GM12872 (cell line): Measurements from ENCODE around the gene CCR4.

Source experiments
- TF ChIP-seq, protein P1 (sequence below): IDR thresholded peaks from 3 replicates; pipeline ENCODE4 v1.5.1; 2011; ENCODE audit warnings: low read depth, mild to moderate bottlenecking, low read length, moderate library complexity; ENCODE audit not compliant: insufficient read depth

CCR4 gene

DNA sequence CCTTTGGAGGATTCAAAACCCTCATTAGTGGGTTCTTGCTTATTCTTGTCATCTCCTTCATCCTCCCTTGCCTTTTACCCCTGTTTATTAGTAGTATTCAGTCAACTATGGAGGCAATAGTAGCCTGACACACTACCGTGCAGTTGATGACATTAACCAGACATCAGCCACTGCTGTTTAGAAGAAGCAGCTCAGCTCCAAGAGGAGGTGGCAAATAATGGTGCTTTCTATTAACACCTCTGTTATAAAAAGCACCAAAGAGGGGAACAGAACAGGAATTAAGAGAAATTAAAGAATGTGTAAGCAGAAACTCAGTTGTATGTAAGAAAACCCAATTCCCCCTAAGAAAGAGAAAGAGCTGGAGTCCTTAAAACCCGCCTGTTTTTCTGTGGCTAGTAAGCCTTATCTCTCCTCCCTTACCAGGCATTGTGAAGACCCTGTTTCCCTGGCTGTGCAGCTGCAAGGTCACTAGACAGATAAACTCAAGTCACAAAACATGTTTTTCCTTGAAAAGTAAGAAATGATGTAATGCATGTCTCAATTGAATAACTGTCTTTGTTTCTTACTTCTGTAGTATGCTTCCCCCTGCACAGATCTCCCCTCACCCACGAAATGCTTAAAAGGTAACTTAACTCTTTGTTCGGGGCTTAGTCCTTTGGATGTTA lies 21.2 kb downstream of the CCR4 start:
- TF ChIP-seq, protein P1, sequence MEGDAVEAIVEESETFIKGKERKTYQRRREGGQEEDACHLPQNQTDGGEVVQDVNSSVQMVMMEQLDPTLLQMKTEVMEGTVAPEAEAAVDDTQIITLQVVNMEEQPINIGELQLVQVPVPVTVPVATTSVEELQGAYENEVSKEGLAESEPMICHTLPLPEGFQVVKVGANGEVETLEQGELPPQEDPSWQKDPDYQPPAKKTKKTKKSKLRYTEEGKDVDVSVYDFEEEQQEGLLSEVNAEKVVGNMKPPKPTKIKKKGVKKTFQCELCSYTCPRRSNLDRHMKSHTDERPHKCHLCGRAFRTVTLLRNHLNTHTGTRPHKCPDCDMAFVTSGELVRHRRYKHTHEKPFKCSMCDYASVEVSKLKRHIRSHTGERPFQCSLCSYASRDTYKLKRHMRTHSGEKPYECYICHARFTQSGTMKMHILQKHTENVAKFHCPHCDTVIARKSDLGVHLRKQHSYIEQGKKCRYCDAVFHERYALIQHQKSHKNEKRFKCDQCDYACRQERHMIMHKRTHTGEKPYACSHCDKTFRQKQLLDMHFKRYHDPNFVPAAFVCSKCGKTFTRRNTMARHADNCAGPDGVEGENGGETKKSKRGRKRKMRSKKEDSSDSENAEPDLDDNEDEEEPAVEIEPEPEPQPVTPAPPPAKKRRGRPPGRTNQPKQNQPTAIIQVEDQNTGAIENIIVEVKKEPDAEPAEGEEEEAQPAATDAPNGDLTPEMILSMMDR, result no peak

DNA sequence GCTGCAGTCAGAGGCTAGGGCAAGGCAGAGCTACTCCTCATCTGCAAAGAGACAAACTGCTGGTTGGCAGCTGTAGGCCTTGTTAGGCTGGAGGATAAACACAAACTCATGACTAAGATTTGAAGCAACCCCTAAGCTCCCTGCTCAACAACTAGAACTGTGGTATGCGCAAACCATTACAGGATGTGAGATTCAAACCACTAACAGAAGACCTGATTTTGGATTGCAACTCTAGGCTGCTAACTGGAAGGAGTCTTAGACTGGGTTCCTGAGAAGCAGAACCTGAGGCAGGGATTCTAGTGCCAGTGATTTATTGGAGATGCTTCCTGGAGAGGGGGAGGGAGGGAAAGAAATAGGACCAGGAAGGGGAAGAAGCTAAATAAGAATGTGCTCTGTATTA lies 22.5 kb downstream of the CCR4 start:
- TF ChIP-seq, protein P1, result no peak

DNA sequence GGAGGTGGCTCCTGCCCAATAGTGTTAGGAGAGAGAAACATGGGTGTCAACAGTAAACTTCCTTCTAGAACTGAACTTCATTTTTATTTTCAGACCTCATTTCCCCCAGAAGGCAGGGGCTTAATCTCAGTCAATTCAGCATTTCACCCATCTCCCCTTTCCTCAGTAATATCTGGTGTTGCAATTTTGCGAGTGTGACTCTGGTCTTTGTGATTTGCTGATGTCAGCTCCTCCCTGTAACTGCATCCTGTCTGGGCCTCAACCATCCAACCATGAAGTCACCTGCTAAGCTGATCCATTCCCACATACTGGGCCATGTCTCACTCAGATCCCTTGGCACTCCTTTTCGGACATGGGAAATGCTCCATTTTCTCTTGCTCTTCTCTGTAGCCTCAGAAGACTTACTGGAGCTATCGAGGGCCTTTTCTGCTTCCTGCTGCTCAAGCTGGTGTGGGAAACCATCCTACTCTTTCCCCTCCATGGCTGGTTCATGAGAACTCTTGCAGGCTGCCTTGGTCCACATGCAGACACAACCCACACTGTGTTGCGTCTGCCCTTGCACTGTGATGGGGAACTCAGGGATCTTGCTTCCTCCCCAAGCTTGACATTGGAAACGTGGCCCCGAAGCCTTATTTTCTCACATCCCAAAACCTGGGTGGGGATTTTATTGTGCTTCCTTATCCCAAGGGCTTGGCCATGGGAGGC lies 24.6 kb downstream of the CCR4 start:
- TF ChIP-seq, protein P1, result no peak

DNA sequence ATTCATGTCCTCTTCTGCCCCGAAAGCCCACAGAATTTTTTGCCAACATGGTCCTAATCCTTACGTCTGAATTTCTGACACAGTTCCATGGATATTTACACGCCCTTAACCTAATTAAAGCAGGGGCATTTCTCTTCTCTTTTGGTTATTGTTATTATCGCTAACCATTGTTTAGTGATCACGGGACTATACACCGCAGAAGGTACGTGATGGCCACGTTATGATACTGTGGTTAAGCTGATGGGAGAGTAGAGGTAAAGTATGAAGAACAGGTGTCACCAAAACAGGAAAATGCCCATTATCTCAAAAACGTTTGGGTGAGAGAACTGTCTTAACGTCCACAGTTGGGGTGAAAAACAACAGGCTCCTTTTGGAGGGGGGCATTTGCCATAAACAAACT lies 26.4 kb downstream of the CCR4 start:
- TF ChIP-seq, protein P1, result no peak

DNA sequence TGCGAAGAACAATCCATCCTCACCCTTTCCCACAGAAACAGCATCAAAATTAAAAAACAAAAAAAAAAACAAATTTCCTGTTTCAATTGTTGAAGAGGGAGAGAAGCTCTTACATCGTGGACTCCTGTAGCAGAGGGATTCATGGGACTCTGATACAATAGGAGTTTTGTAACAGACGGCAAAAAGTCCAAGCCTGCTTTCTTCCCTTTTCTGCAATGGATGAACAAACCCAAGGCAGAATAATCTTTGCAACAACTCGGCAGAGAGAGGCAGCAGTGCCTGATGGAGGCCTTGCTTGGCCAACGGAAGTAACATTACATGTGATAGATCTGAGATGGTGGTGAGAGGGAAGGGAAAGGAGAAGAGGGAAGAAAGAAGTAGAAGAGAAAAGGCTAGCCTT lies 26.9 kb downstream of the CCR4 start:
- TF ChIP-seq, protein P1, result no peak

DNA sequence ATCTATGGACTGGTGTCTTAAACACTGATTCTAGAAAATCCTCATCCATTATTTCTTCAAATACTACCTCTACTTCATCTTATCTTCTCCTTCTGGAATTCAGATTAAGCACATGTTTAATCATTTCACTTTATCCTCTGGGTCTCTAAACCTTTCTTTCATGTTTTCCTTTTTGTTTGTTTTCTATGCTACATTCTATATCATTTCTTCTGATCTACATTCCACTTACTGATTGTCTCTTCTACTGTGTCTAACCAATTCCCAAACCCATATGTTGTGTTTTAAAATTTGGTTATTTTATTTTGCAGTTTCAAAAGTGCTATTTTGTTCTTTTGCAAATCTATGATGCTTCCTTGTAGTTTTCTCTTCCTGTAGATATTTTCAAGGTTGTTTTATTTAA lies 31.7 kb downstream of the CCR4 start:
- TF ChIP-seq, protein P1, result no peak

DNA sequence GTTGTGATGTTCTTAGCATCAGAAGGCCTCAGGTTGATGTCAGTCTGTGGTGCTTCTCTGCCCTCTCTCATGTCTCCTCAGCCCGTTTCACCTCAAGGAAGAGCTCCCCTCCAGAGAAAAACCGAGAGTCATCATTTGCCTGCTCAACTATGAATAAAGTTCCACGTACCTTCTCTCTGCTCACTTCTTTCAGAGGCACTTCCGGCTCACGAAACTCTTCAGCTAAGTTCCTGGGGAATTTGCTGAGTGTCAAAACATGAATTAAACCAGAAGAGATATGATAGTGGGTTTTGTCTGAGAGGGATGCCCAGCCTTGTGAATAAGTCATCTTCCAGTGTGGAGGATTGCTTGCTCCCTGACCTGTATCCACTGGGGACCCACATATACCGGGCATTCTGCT lies 37.7 kb downstream of the CCR4 start:
- TF ChIP-seq, protein P1, result no peak
